Esophagus (tissue), 2 donors: ENCODE measurements around the gene GLRA2. TPM values are rescaled to one million over a fixed set of nuclear protein-coding genes. Genes with fewer than 3 reads are reported as not detected.
A peak's percentile ranks its signal among the peaks of the same experiment; 100 is the strongest.

ENCODE experiments used
- H3K27ac ChIP-seq, 2 donors: one replicate each; pipeline ENCODE4 v1.5.1; 2013; ENCODE audit warnings: low read depth in 2 of 2, mild to moderate bottlenecking in 2 of 2, inconsistent platforms in 1 of 2, low read length in 1 of 2, moderate library complexity in 1 of 2
- H3K27me3 ChIP-seq, 2 donors: one replicate each; pipeline ENCODE4 v1.6.1; 2013; ENCODE audit warnings: low read length in 2 of 2, control low read depth in 1 of 2, mild to moderate bottlenecking in 1 of 2; ENCODE audit not compliant: insufficient read depth in 2 of 2, control insufficient read depth in 1 of 2
- H3K36me3 ChIP-seq, 2 donors: one replicate each; pipeline ENCODE4 v1.6.1; 2013; ENCODE audit warnings: low read length in 1 of 2; ENCODE audit not compliant: control insufficient read depth in 2 of 2, insufficient read depth in 2 of 2
- H3K4me1 ChIP-seq, 2 donors: one replicate each; pipeline ENCODE4 v1.6.1; 2013; ENCODE audit warnings: low read length in 1 of 2; ENCODE audit not compliant: control insufficient read depth in 2 of 2, insufficient read depth in 2 of 2
- H3K4me3 ChIP-seq, 2 donors: one replicate each; pipeline ENCODE4 v1.5.1; 2013; ENCODE audit warnings: low read length in 2 of 2, mild to moderate bottlenecking in 2 of 2, low read depth in 1 of 2, moderate library complexity in 1 of 2
- H3K9me3 ChIP-seq, 2 donors: one replicate each; pipeline ENCODE4 v1.6.1; 2013; ENCODE audit warnings: mild to moderate bottlenecking in 2 of 2, low read depth in 1 of 2, low read length in 1 of 2, moderate library complexity in 1 of 2; ENCODE audit not compliant: control insufficient read depth in 2 of 2, insufficient read depth in 1 of 2
- WGBS, 2 donors: extraction: QIAGEN DNeasy Blood & Tissue Kit; methylation state at CpG; one replicate each; pipeline ENCODE4 v1.1.7; 2013; 5-methylcytosine and 5-hydroxymethylcytosine counted together
- polyA plus RNA-seq, 2 donors: library from polyadenylated mRNA; stranded (reverse); fragments of 200-250 nt; gene quantifications; one replicate each; pipeline ENCODE4 v1.2.3, GENCODE V29; 2013
- donor health status: healthy with polysubstance abuse.
- donor health status: Bipolar disorder and iron deficiency.

GLRA2 gene
- polyA plus RNA-seq, 2 donors = not detected

GRCh38 chrX:14508025-14508690 is 21.2 kb upstream of the GLRA2 start:
- H3K4me1 ChIP-seq = no peaks in the 10 kb centered on the region
- no peaks in the 10 kb centered on the region for H3K36me3 ChIP-seq
- 31 to 39% methylated on average over 3 of the region's 3 CpGs for WGBS, 2 donors
- peak overlapping the region; percentile 42 to 59 for H3K27ac ChIP-seq
- H3K27me3 ChIP-seq = peaks cover 0 to 2% of the 10 kb centered on the region in 2 donors
- no peaks in the 10 kb centered on the region for H3K9me3 ChIP-seq
- no peak overlapping the region for H3K4me3 ChIP-seq

- Histone ChIP-seq H3K9me3 (no peaks in the 10 kb centered on the region), H3K4me3 (no peak overlapping the region), H3K36me3 (no peaks in the 10 kb centered on the region), H3K27ac (no peak overlapping the region), H3K27me3 (peaks cover 0 to 2% of the 10 kb centered on the region in 2 donors), H3K4me1 (no peaks in the 10 kb centered on the region)
- 58 to 84% methylated on average over 4 of the region's 4 CpGs for WGBS, 2 donors
Measured at GRCh38 chrX:14509325-14510057, 19.8 kb upstream of the GLRA2 start.

GRCh38 chrX:14528629-14529289 is 577 bp upstream of the GLRA2 start:
- H3K4me3 ChIP-seq = no peak overlapping the region
- H3K9me3 ChIP-seq = no peaks in the 10 kb centered on the region
- no peaks in the 10 kb centered on the region for H3K27me3 ChIP-seq
- H3K27ac ChIP-seq = no peak overlapping the region
- H3K4me1 ChIP-seq = no peaks in the 10 kb centered on the region
- H3K36me3 ChIP-seq = no peaks in the 10 kb centered on the region
- 8 to 18% methylated on average over 14 of the region's 14 CpGs for WGBS, 2 donors

GRCh38 chrX:14533867-14534266 is 4.5 kb downstream of the GLRA2 start:
- Histone ChIP-seq H3K4me3 (no peak overlapping the region), H3K27ac (no peak overlapping the region), H3K27me3 (no peaks in the 10 kb centered on the region), H3K4me1 (no peaks in the 10 kb centered on the region), H3K36me3 (no peaks in the 10 kb centered on the region), H3K9me3 (no peaks in the 10 kb centered on the region)
- WGBS, 2 donors = 37 to 41% methylated on average over 1 of the region's 1 CpG

GRCh38 chrX:14546190-14546589 is 16.9 kb downstream of the GLRA2 start:
- WGBS, 2 donors = 45 to 56% methylated on average over 4 of the region's 4 CpGs
- H3K4me3 ChIP-seq = no peak overlapping the region
- H3K9me3 ChIP-seq = no peaks in the 10 kb centered on the region

GRCh38 chrX:14554131-14554715 is 24.9 kb downstream of the GLRA2 start:
- WGBS, 2 donors = 32 to 38% methylated on average over 3 of the region's 3 CpGs
- Histone ChIP-seq H3K36me3 (no peaks in the 10 kb centered on the region), H3K27ac (no peak overlapping the region)

More at GRCh38 chrX:14546190-14546589, 16.9 kb downstream of the GLRA2 start:
- no peak overlapping the region for H3K27ac ChIP-seq
- H3K4me1 ChIP-seq = no peaks in the 10 kb centered on the region
- H3K36me3 ChIP-seq = no peaks in the 10 kb centered on the region
- H3K27me3 ChIP-seq = no peaks in the 10 kb centered on the region

GRCh38 chrX:14564058-14564457 is 34.7 kb downstream of the GLRA2 start:
- no peaks in the 10 kb centered on the region for H3K9me3 ChIP-seq
- H3K36me3 ChIP-seq = no peaks in the 10 kb centered on the region
- no peaks in the 10 kb centered on the region for H3K4me1 ChIP-seq
- H3K4me3 ChIP-seq = no peak overlapping the region
- H3K27ac ChIP-seq = no peak overlapping the region
- WGBS, 2 donors = 71 to 78% methylated on average over 2 of the region's 2 CpGs
- H3K27me3 ChIP-seq = no peaks in the 10 kb centered on the region

More at GRCh38 chrX:14554131-14554715, 24.9 kb downstream of the GLRA2 start:
- Histone ChIP-seq H3K9me3 (no peaks in the 10 kb centered on the region), H3K27me3 (no peaks in the 10 kb centered on the region), H3K4me1 (no peaks in the 10 kb centered on the region), H3K4me3 (no peak overlapping the region)

GRCh38 chrX:14573161-14573560 is 43.8 kb downstream of the GLRA2 start:
- H3K4me1 ChIP-seq = no peaks in the 10 kb centered on the region
- 14 to 33% methylated on average over 2 of the region's 2 CpGs for WGBS, 2 donors
- no peaks in the 10 kb centered on the region for H3K27me3 ChIP-seq
- H3K9me3 ChIP-seq = no peaks in the 10 kb centered on the region
- H3K36me3 ChIP-seq = no peaks in the 10 kb centered on the region
- no peak overlapping the region for H3K4me3 ChIP-seq
- no peak overlapping the region for H3K27ac ChIP-seq

GRCh38 chrX:14581081-14581480 is 51.7 kb downstream of the GLRA2 start:
- H3K27me3 ChIP-seq = no peaks in the 10 kb centered on the region
- no peaks in the 10 kb centered on the region for H3K4me1 ChIP-seq
- no peaks in the 10 kb centered on the region for H3K9me3 ChIP-seq
- H3K36me3 ChIP-seq = no peaks in the 10 kb centered on the region
- H3K27ac ChIP-seq = no peak overlapping the region
- H3K4me3 ChIP-seq = no peak overlapping the region
- WGBS, 2 donors = 89 to 90% methylated on average over 8 of the region's 8 CpGs
